GM19239 (cell line): ENCODE data around the gene TAS2R41.
"Not testable (repeated sequence)": the region's sequence is repeated elsewhere in the genome, so short reads cannot be mapped to it uniquely, and the experiment has no call there.

Experiments used
- DNase-seq: peaks from one replicate; pipeline ENCODE4 v3.0.0; 2011; ENCODE audit warnings: low spot score; ENCODE audit not compliant: insufficient read length
- FAIRE-seq: peaks from 2 replicates; lab custom pipeline; 2011; peaks lifted over from hg19 to GRCh38; lab: Jason Lieb, UNC

TAS2R41 gene

DNA sequence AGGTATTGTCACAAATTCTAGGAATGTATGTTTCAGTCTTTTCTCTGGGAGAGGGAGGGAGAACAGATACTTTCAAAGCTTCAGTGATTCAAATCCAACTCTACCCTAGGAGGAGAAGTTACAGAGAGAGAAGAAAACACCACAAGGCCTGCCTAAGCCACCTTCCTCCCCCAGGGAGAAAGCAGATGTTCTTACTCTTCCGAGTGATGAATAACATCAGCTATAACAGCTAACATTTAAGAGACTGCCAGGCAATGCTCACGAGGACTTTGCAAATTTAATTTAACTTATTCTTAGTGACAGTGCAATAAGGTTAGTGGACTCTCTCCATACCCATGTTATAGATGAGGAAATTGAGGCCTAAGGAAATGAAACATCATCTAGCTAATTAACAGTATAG is 36.8 kb downstream of the TAS2R41 start:
- DNase-seq (no peak), FAIRE-seq (no peak)

DNA sequence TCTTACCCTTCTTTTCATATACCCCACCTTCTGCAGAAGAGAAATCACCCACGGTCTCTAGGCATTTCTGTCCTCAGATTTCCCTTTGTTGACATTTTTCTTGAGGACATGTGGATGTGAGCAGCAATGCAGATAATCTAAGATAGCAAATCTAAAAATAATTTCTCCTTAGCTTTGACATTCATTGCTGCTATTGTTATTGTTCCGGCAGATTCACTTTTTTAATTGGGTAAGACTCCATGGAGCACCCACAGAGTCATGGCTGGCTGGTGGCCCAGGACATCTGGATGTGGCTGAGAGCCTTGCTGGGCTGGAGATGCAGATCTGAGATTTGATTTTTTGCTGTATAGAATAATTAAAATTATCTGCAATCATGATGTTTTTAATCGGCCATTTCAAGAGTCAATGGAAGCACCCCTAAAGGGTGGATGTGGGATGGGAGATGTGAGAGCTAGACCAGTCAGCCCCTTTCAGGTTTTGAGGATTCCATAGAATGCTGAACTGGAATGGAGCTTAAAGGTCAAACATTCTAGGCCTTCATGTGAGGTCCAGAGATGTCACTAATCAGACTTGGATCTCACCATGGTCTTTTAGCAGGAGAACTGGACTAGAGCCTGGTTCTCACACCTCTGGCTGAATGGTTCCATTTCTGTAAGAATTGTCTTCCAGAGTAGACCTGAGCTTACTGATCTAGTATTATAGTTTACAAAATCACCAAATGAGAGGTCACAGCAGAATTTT is 37.5 kb downstream of the TAS2R41 start:
- DNase-seq (no peak), FAIRE-seq (no peak)

DNA sequence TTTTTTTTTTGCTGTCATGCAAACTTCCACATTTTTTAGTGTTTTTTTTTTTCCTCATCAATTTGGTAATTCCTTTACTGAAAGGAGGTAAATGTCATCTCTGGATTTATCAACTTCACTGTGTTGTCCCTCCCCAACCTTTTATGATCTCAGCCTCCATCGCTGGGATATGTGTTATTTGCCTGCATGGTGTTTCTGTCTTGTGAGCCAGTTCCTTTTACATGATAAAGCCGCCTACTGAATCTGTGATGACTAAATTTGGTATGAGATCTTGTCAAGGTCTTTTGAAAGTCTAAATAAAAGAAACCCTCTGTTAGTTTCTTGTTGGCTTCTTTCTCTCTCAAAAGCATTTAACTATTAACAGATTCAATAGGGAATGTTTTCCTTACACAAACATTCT is 39.3 kb downstream of the TAS2R41 start:
- no peak for DNase-seq
- no peak for FAIRE-seq

DNA sequence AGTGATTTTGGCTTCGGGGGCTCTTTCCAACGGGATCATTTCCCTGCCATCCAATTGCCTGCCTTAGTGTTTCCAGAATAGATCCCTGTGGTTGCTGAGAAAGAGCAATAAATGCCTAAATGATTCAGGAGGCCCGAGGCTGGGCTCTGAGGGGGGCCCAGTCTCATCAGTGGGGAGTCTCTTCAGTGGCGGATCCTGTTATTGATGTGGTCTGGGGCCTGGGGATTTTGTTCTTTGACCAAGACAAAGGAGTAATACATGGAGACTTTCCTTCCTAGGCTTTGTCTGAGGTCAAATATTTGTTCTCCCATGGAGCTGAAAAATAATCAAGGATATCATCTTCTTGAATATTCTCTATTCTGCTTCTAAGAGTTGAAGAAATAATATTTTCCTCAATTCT is 40.8 kb downstream of the TAS2R41 start:
- DNase-seq = no peak
- no peak for FAIRE-seq

DNA sequence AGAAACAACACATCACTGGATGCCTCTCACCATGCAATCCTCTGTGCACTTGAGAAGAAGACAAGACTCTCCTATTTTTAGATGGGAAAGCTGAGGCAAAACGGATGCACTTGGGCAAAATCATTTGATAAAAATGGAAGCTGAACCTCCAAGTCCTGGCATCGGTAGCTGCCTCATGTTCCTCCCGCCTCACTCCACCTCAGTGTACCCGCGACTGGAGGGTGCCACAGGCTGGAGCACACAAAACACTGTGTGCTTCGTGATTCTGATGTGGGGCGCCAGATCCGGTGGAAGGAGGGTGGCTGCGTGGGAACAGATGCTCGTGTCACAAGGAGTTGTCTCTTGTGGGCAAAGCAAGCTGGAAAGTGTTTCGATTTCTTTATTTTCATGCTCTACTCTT is 41.3 kb downstream of the TAS2R41 start:
- FAIRE-seq = no peak
- DNase-seq = no peak

DNA sequence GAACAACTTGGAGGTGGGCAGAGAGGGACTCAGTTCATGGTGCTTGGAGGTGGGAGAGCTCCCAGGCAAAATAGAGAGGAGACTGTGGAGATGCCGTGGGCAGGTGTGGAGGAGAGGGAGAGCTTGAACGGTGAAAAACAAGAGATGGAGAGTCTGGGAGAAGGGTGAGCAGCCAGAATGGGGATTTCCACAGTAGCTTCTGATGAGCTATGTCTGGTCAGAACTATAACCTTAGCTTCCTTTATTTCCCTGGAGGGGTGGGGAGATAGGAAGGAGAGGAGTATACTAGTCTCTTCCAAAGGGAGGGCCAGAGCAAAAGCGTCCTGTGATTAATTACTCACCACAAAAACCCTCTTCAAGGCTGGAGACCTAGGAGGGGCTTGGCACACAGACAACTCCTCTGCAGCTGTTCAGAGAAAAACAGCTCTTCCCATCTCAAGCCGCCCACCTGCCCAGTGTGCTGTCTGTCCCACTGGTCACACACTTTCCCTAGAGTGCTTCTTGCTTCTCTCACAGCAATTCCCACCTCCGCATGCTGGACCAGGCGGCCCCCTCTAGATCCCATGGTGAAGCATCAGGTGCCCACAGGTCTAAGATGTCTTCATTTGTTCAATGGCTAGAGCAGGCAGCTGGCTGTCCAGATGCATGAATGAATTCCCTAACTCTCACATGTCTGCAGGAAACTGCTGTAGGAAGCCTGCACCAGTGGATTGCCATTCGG is 41.9 kb downstream of the TAS2R41 start:
- no peak for DNase-seq

DNA sequence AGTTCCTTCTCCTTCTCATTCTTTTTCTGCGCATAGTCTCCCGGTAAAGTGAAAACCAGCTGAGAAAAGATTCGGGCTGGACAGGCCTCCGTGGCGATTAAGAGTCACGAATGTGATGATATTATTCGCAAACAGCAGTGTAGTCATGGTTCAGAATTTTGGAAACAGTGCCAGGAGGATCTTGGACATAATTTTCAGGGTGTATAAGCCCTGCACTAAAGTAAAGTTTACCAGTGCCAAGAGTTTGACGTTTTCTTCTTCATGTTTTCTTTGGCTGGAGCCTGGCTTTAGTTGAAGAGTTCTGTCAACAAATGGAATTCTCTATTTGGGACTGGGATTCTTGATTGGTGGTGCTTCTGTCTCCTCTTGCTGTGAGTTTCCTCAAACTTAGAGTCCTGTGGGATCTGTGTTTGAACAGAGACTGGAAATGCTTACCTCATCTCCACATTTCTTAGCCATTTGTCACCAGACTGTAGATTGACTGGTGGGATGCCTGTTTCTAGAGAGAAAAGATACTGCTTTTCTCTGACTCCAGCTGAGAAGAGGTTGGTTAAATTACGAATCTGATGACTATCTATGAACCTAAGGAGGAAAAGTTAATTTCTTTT is 44.7 kb downstream of the TAS2R41 start:
- peak; percentile 78 for FAIRE-seq
- DNase-seq = not testable (repeated sequence)

More for the DNA sequence above, 41.9 kb downstream of the TAS2R41 start:
- FAIRE-seq = no peak
